ENCODE results near the gene NRGN.
"Not testable (repeated sequence)": the region's sequence is repeated elsewhere in the genome, so short reads cannot be mapped to it uniquely, and the experiment has no call there.

Gene NRGN

GRCh38 chr11:124762105-124762623, 22.4 kb downstream of the NRGN start, which contains the start of gene ESAM:
Gene ESAM (minus strand): TSS chr11:124762290. CDS start chr11:124762154, 136 bp downstream.
- peak within 1 kb of the TSS; percentile 43 to 59 for H3K9ac ChIP-seq (ENCODE audit: low read depth in 1 of 2, low read length in 2 of 2)
- no peaks in the 10 kb centered on the region for H3K9me3 ChIP-seq (ENCODE audit: control insufficient read depth in 1 of 2, low read length in 2 of 2)
- H3K36me3 ChIP-seq (ENCODE audit: control insufficient read depth in 1 of 2, insufficient read depth in 2 of 2, low read length in 2 of 2) = no peaks in the 10 kb centered on the region
- peak within 1 kb of the TSS; percentile 77 to 89 for H3K4me3 ChIP-seq (ENCODE audit: low read depth in 1 of 2, low read length in 2 of 2)
- peaks cover 14 to 37% of the 10 kb centered on the region in 2 donors for H3K27me3 ChIP-seq (ENCODE audit: control insufficient read depth in 1 of 2, insufficient read depth in 2 of 2, low read length in 2 of 2)
- peak within 1 kb of the TSS; percentile 58 for H3K27ac ChIP-seq (ENCODE audit: low read depth, low read length)
- H3K4me1 ChIP-seq (ENCODE audit: control insufficient read depth in 1 of 2, insufficient read depth in 2 of 2, low read length in 2 of 2) = peaks cover 32 to 37% of the 10 kb centered on the region in 2 donors

GRCh38 chr11:124762624-124763155, 22.9 kb downstream of the NRGN start:
- H3K9ac ChIP-seq (ENCODE audit: low read depth in 1 of 2, low read length in 2 of 2) = peak overlapping the region; percentile 43 to 59
- H3K4me1 ChIP-seq (ENCODE audit: control insufficient read depth in 1 of 2, insufficient read depth in 2 of 2, low read length in 2 of 2) = peaks cover 32 to 37% of the 10 kb centered on the region in 2 donors
- peak overlapping the region; percentile 36 for H3K27ac ChIP-seq (ENCODE audit: low read depth, low read length)

GRCh38 chr11:124763156-124763947, 23.6 kb downstream of the NRGN start:
- peaks cover 0 to 5% of the 10 kb centered on the region in 2 donors for H3K36me3 ChIP-seq (ENCODE audit: control insufficient read depth in 1 of 2, insufficient read depth in 2 of 2, low read length in 2 of 2)
- no peak overlapping the region for H3K27ac ChIP-seq (ENCODE audit: low read depth, low read length)
- peak overlapping the region; percentile 43 to 59 for H3K9ac ChIP-seq (ENCODE audit: low read depth in 1 of 2, low read length in 2 of 2)
- peaks cover 32 to 33% of the 10 kb centered on the region in 2 donors for H3K4me1 ChIP-seq (ENCODE audit: control insufficient read depth in 1 of 2, insufficient read depth in 2 of 2, low read length in 2 of 2)
- H3K9me3 ChIP-seq (ENCODE audit: control insufficient read depth in 1 of 2, low read length in 2 of 2) = no peaks in the 10 kb centered on the region
- H3K4me3 ChIP-seq (ENCODE audit: low read depth in 1 of 2, low read length in 2 of 2) = peak overlapping the region; percentile 77 to 89
- peaks cover 14 to 33% of the 10 kb centered on the region in 2 donors for H3K27me3 ChIP-seq (ENCODE audit: control insufficient read depth in 1 of 2, insufficient read depth in 2 of 2, low read length in 2 of 2)

More at GRCh38 chr11:124762624-124763155, 22.9 kb downstream of the NRGN start:
- H3K4me3 ChIP-seq (ENCODE audit: low read depth in 1 of 2, low read length in 2 of 2) = peak overlapping the region; percentile 77 to 89
- peaks cover 0 to 3% of the 10 kb centered on the region in 2 donors for H3K36me3 ChIP-seq (ENCODE audit: control insufficient read depth in 1 of 2, insufficient read depth in 2 of 2, low read length in 2 of 2)
- no peaks in the 10 kb centered on the region for H3K9me3 ChIP-seq (ENCODE audit: control insufficient read depth in 1 of 2, low read length in 2 of 2)
- H3K27me3 ChIP-seq (ENCODE audit: control insufficient read depth in 1 of 2, insufficient read depth in 2 of 2, low read length in 2 of 2) = peaks cover 14 to 33% of the 10 kb centered on the region in 2 donors

GRCh38 chr11:124766156-124766555, 26.4 kb downstream of the NRGN start:
- no peak overlapping the region for H3K9ac ChIP-seq (ENCODE audit: low read depth in 1 of 2, low read length in 2 of 2)
- H3K27me3 ChIP-seq (ENCODE audit: control insufficient read depth in 1 of 2, insufficient read depth in 2 of 2, low read length in 2 of 2) = peaks cover 8 to 9% of the 10 kb centered on the region in 2 donors
- H3K27ac ChIP-seq (ENCODE audit: low read depth, low read length) = no peak overlapping the region
- H3K9me3 ChIP-seq (ENCODE audit: control insufficient read depth in 1 of 2, low read length in 2 of 2) = no peaks in the 10 kb centered on the region
- no peak overlapping the region for H3K4me3 ChIP-seq (ENCODE audit: low read depth in 1 of 2, low read length in 2 of 2)
- peaks cover 0 to 9% of the 10 kb centered on the region in 2 donors for H3K36me3 ChIP-seq (ENCODE audit: control insufficient read depth in 1 of 2, insufficient read depth in 2 of 2, low read length in 2 of 2)
- peaks cover 23 to 29% of the 10 kb centered on the region in 2 donors for H3K4me1 ChIP-seq (ENCODE audit: control insufficient read depth in 1 of 2, insufficient read depth in 2 of 2, low read length in 2 of 2)

GRCh38 chr11:124768914-124769313, 29.2 kb downstream of the NRGN start:
- H3K27ac ChIP-seq (ENCODE audit: low read depth, low read length) = no peak overlapping the region
- H3K27me3 ChIP-seq (ENCODE audit: control insufficient read depth in 1 of 2, insufficient read depth in 2 of 2, low read length in 2 of 2) = no peaks in the 10 kb centered on the region
- H3K4me1 ChIP-seq (ENCODE audit: control insufficient read depth in 1 of 2, insufficient read depth in 2 of 2, low read length in 2 of 2) = peaks cover 11 to 16% of the 10 kb centered on the region in 2 donors
- H3K9me3 ChIP-seq (ENCODE audit: control insufficient read depth in 1 of 2, low read length in 2 of 2) = no peaks in the 10 kb centered on the region
- peak overlapping the region; percentile 18 to 25 for H3K4me3 ChIP-seq (ENCODE audit: low read depth in 1 of 2, low read length in 2 of 2)
- no peak overlapping the region for H3K9ac ChIP-seq (ENCODE audit: low read depth in 1 of 2, low read length in 2 of 2)
- H3K36me3 ChIP-seq (ENCODE audit: control insufficient read depth in 1 of 2, insufficient read depth in 2 of 2, low read length in 2 of 2) = peaks cover 0 to 20% of the 10 kb centered on the region in 2 donors

- Histone ChIP-seq H3K27me3 (ENCODE audit: control insufficient read depth in 1 of 2, insufficient read depth in 2 of 2, low read length in 2 of 2) (no peaks in the 10 kb centered on the region), H3K9ac (ENCODE audit: low read depth in 1 of 2, low read length in 2 of 2) (no peak overlapping the region), H3K4me3 (ENCODE audit: low read depth in 1 of 2, low read length in 2 of 2) (no peak overlapping the region), H3K36me3 (ENCODE audit: control insufficient read depth in 1 of 2, insufficient read depth in 2 of 2, low read length in 2 of 2) (peaks cover 0 to 20% of the 10 kb centered on the region in 2 donors), H3K9me3 (ENCODE audit: control insufficient read depth in 1 of 2, low read length in 2 of 2) (no peaks in the 10 kb centered on the region), H3K4me1 (ENCODE audit: control insufficient read depth in 1 of 2, insufficient read depth in 2 of 2, low read length in 2 of 2) (peaks cover 7 to 9% of the 10 kb centered on the region in 2 donors), H3K27ac (ENCODE audit: low read depth, low read length) (no peak overlapping the region)
Observed at GRCh38 chr11:124769806-124770774, 30.3 kb downstream of the NRGN start.

GRCh38 chr11:124770959-124771358, 31.2 kb downstream of the NRGN start:
- H3K27ac ChIP-seq (ENCODE audit: low read depth, low read length); H3K4me1 ChIP-seq (ENCODE audit: control insufficient read depth in 1 of 2, insufficient read depth in 2 of 2, low read length in 2 of 2); H3K9ac ChIP-seq (ENCODE audit: low read depth in 1 of 2, low read length in 2 of 2); H3K9me3 ChIP-seq (ENCODE audit: control insufficient read depth in 1 of 2, low read length in 2 of 2); H3K27me3 ChIP-seq (ENCODE audit: control insufficient read depth in 1 of 2, insufficient read depth in 2 of 2, low read length in 2 of 2); H3K4me3 ChIP-seq (ENCODE audit: low read depth in 1 of 2, low read length in 2 of 2): not testable (repeated sequence)
- H3K36me3 ChIP-seq (ENCODE audit: control insufficient read depth in 1 of 2, insufficient read depth in 2 of 2, low read length in 2 of 2) = peaks cover 0 to 20% of the 10 kb centered on the region in 2 donors

GRCh38 chr11:124776865-124777645, 37.3 kb downstream of the NRGN start:
- no peak overlapping the region for H3K9ac ChIP-seq (ENCODE audit: low read depth in 1 of 2, low read length in 2 of 2)
- no peaks in the 10 kb centered on the region for H3K9me3 ChIP-seq (ENCODE audit: control insufficient read depth in 1 of 2, low read length in 2 of 2)
- H3K36me3 ChIP-seq (ENCODE audit: control insufficient read depth in 1 of 2, insufficient read depth in 2 of 2, low read length in 2 of 2) = peaks cover 0 to 2% of the 10 kb centered on the region in 2 donors
- no peak overlapping the region for H3K4me3 ChIP-seq (ENCODE audit: low read depth in 1 of 2, low read length in 2 of 2)
- H3K27me3 ChIP-seq (ENCODE audit: control insufficient read depth in 1 of 2, insufficient read depth in 2 of 2, low read length in 2 of 2) = no peaks in the 10 kb centered on the region
- H3K4me1 ChIP-seq (ENCODE audit: control insufficient read depth in 1 of 2, insufficient read depth in 2 of 2, low read length in 2 of 2) = no peaks in the 10 kb centered on the region
- no peak overlapping the region for H3K27ac ChIP-seq (ENCODE audit: low read depth, low read length)

- no peak overlapping the region for H3K27ac ChIP-seq (ENCODE audit: low read depth, low read length)
- no peaks in the 10 kb centered on the region for H3K9me3 ChIP-seq (ENCODE audit: control insufficient read depth in 1 of 2, low read length in 2 of 2)
- no peak overlapping the region for H3K9ac ChIP-seq (ENCODE audit: low read depth in 1 of 2, low read length in 2 of 2)
- no peaks in the 10 kb centered on the region for H3K4me1 ChIP-seq (ENCODE audit: control insufficient read depth in 1 of 2, insufficient read depth in 2 of 2, low read length in 2 of 2)
- no peaks in the 10 kb centered on the region for H3K27me3 ChIP-seq (ENCODE audit: control insufficient read depth in 1 of 2, insufficient read depth in 2 of 2, low read length in 2 of 2)
- H3K4me3 ChIP-seq (ENCODE audit: low read depth in 1 of 2, low read length in 2 of 2) = no peak overlapping the region
- H3K36me3 ChIP-seq (ENCODE audit: control insufficient read depth in 1 of 2, insufficient read depth in 2 of 2, low read length in 2 of 2) = no peaks in the 10 kb centered on the region
Observed at GRCh38 chr11:124778281-124778680, 38.5 kb downstream of the NRGN start.
